Type B pancreatic cell (in vitro differentiated cells): ENCODE results near the gene MBTPS1. TPM values are rescaled to one million over a fixed set of nuclear protein-coding genes. Genes with fewer than 3 reads are reported as not detected.

Source experiments
- DNase-seq: peaks from one replicate; pipeline ENCODE4 v3.0.0; 2021; ENCODE audit warnings: mixed read lengths; ENCODE audit not compliant: unreplicated experiment; ENCODE audit errors: extremely low spot score
- H3K27ac Mint-ChIP-seq: 2 replicates; pipeline ENCODE4 v1.8.0; 2021; ENCODE audit warnings: mild to moderate bottlenecking, mixed read lengths
- H3K27me3 Mint-ChIP-seq: 2 replicates; pipeline ENCODE4 v1.8.0; 2021; ENCODE audit warnings: mixed read lengths
- H3K36me3 Mint-ChIP-seq: 2 replicates; pipeline ENCODE4 v1.8.0; 2021; ENCODE audit warnings: mixed read lengths
- H3K4me1 Mint-ChIP-seq: one replicate; pipeline ENCODE4 v1.8.0; 2021; ENCODE audit warnings: mixed read lengths; ENCODE audit not compliant: unreplicated experiment
- H3K4me3 Mint-ChIP-seq: 2 replicates; pipeline ENCODE4 v1.8.0; 2021; ENCODE audit warnings: mild to moderate bottlenecking, mixed read lengths
- H3K9me3 Mint-ChIP-seq: 2 replicates; pipeline ENCODE4 v1.8.0; 2021; ENCODE audit warnings: mixed read lengths
- total RNA-seq: library from RNA; stranded (reverse); gene quantifications from 2 replicates; pipeline ENCODE4 v1.2.1, GENCODE V29; 2021; ENCODE audit warnings: low replicate concordance
- TF ChIP-seq, protein P1 (sequence below): fragments of 200-600 bp; sonication (generic); conservative IDR thresholded peaks from 2 replicates; pipeline ENCODE4 v1.5.0; 2021; ENCODE audit warnings: antibody characterized with exemption, mild to moderate bottlenecking

MBTPS1 gene
- total RNA-seq, 1 donor from 2014 or later, result 88.4 TPM

DNA sequence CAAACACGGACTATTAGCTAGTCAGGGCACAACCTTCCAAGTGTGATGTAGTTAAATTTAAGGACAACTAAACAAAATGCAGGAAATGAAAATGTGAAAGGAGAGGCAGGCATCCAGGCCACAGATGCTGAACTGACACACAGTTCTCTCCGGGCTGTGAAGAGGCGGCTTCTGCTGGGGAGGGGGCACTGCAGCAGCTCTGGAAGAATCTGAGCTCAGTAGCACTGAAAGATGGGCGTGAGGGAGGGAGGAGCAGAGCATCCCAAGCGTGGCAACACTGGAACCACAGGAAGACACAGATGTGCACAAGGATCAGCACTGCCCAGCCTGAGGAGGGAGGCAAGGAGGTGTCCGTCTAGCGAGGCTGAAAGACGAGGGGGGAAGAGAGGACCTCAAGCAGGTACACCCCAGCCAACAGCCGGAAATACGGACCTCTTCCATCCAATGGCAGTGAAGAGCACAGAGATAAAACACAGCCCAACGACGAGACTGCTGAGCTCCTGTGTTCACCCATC lies 11.4 kb downstream of the MBTPS1 start:
- peak overlapping the region; percentile 24 for H3K27ac Mint-ChIP-seq
- peaks cover 18% of the 10 kb centered on the region for H3K4me1 Mint-ChIP-seq
- no peaks in the 10 kb centered on the region for H3K36me3 Mint-ChIP-seq
- H3K9me3 Mint-ChIP-seq, result no peaks in the 10 kb centered on the region
- no peak overlapping the region for H3K4me3 Mint-ChIP-seq
- no peaks in the 10 kb centered on the region for H3K27me3 Mint-ChIP-seq
- no peak for DNase-seq
- TF ChIP-seq, protein P1, sequence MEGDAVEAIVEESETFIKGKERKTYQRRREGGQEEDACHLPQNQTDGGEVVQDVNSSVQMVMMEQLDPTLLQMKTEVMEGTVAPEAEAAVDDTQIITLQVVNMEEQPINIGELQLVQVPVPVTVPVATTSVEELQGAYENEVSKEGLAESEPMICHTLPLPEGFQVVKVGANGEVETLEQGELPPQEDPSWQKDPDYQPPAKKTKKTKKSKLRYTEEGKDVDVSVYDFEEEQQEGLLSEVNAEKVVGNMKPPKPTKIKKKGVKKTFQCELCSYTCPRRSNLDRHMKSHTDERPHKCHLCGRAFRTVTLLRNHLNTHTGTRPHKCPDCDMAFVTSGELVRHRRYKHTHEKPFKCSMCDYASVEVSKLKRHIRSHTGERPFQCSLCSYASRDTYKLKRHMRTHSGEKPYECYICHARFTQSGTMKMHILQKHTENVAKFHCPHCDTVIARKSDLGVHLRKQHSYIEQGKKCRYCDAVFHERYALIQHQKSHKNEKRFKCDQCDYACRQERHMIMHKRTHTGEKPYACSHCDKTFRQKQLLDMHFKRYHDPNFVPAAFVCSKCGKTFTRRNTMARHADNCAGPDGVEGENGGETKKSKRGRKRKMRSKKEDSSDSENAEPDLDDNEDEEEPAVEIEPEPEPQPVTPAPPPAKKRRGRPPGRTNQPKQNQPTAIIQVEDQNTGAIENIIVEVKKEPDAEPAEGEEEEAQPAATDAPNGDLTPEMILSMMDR, result no peak

DNA sequence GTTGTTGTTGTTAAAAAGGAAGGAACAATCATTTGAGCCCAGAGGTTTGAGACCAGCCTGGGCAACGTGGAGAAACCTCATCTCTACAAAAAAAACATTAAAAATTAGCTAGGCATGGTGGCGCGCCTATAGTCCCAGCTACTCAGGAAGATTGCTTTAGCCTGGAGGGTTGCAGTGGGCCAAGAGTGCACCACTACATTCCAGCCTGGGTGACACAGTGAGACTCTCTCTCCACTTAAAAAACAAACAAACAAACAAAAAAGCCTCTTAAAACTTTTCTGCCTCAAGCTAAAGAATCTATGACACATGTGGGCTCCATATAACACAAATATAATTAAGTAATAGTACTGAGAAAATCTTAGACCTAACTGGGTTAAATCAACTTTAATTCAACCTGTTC lies 12.5 kb downstream of the MBTPS1 start:
- TF ChIP-seq, protein P1, result no peak
- Mint-ChIP-seq H3K27ac (no peak overlapping the region), H3K36me3 (no peaks in the 10 kb centered on the region), H3K9me3 (no peaks in the 10 kb centered on the region), H3K27me3 (no peaks in the 10 kb centered on the region), H3K4me3 (no peak overlapping the region), H3K4me1 (peaks cover 12% of the 10 kb centered on the region)
- no peak for DNase-seq

DNA sequence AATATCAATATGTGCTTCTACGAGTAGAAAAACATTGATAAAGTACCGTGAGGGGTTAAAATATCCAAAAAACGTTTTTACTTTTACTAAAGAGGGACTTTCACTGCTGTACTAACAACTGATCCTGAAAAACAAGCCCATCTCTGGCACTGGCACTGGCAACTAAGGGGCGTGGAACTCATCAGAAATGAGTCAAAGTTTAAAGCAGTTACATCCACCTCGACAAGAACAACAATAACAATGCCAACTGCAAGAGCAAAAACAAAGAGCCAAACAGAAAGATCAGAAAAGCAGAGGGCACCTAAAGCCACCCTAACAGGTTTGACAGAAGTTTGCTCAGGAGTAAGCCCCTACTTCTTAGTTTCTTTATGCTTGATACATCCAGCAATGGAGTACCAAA lies 13.1 kb downstream of the MBTPS1 start:
- Mint-ChIP-seq H3K4me1 (peaks cover 12% of the 10 kb centered on the region), H3K9me3 (no peaks in the 10 kb centered on the region), H3K27me3 (no peaks in the 10 kb centered on the region), H3K4me3 (no peak overlapping the region), H3K27ac (no peak overlapping the region), H3K36me3 (peaks cover 5% of the 10 kb centered on the region)
- no peak for DNase-seq
- TF ChIP-seq, protein P1, result no peak

DNA sequence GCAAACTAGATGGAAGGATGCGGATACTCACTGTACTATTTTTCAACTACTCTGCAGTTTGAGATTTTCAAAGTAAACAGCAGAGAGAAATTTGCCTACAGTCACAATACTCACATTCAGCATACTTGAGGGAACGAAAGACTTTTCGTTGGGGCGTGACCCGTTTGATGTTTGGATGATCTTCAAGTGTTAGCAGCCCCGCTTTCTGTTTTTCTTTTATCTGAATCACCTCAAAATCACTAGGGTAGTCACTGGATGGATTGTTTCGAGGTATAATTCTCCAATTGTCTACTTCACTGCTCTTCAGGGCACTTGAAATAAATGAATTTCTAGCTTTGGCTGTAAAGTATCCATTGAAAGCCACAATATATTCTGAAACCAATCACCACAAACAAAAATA lies 17.8 kb downstream of the MBTPS1 start:
- peaks cover 12% of the 10 kb centered on the region for H3K36me3 Mint-ChIP-seq
- TF ChIP-seq, protein P1, result no peak
- H3K4me3 Mint-ChIP-seq, result no peak overlapping the region
- no peaks in the 10 kb centered on the region for H3K27me3 Mint-ChIP-seq
- DNase-seq, result no peak
- H3K9me3 Mint-ChIP-seq, result no peaks in the 10 kb centered on the region
- H3K4me1 Mint-ChIP-seq, result no peaks in the 10 kb centered on the region
- no peak overlapping the region for H3K27ac Mint-ChIP-seq

DNA sequence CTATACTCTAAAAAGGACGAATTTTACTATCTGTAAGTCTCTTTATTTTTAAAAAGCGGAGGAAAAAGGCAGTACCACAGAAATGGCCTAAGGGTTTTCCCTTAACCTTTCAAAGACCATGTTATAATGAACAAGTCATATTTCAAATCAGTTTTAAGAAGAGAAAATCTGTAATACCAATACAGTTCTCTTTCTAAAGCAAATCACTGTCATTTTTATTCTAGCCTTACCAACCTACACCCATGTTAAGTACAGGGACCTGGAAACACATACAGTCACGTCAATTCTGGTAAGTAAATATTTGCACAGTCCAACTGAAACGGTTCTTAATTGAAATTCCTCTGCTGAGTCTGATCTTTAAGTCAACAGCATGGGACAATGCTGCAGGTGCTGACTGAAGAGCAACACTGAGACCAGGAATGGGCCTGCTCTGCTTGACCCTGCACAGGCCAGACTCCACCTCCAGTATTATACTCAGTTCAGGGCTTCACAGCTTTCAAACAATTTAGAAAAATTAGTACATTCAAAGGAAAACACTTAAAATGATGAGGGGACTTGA lies 20.2 kb downstream of the MBTPS1 start:
- no peak for DNase-seq
- Mint-ChIP-seq H3K36me3 (peaks cover 12% of the 10 kb centered on the region), H3K9me3 (no peaks in the 10 kb centered on the region), H3K27ac (no peak overlapping the region), H3K27me3 (no peaks in the 10 kb centered on the region), H3K4me1 (no peaks in the 10 kb centered on the region), H3K4me3 (no peak overlapping the region)
- TF ChIP-seq, protein P1, result no peak
